A673 (cell line): ENCODE data around the gene DIDO1.

Experiments
- EZH2 ChIP-seq: fragments of 200-600 bp; sonication (generic); IDR thresholded peaks from 2 replicates; pipeline ENCODE4 v1.6.1; 2017; ENCODE audit warnings: borderline replicate concordance, low read depth, mild to moderate bottlenecking, mixed read lengths, antibody characterized with exemption, low read length; ENCODE audit not compliant: poor library complexity, severe bottlenecking
- TF ChIP-seq, protein P1 (sequence below): fragments of 300-800, 200-600 bp; sonication (generic); conservative IDR thresholded peaks from 2 replicates; pipeline ENCODE4 v1.5.1; 2017; ENCODE audit warnings: low read depth, mild to moderate bottlenecking, antibody characterized with exemption, low read length, moderate library complexity, mixed read lengths

DNA sequence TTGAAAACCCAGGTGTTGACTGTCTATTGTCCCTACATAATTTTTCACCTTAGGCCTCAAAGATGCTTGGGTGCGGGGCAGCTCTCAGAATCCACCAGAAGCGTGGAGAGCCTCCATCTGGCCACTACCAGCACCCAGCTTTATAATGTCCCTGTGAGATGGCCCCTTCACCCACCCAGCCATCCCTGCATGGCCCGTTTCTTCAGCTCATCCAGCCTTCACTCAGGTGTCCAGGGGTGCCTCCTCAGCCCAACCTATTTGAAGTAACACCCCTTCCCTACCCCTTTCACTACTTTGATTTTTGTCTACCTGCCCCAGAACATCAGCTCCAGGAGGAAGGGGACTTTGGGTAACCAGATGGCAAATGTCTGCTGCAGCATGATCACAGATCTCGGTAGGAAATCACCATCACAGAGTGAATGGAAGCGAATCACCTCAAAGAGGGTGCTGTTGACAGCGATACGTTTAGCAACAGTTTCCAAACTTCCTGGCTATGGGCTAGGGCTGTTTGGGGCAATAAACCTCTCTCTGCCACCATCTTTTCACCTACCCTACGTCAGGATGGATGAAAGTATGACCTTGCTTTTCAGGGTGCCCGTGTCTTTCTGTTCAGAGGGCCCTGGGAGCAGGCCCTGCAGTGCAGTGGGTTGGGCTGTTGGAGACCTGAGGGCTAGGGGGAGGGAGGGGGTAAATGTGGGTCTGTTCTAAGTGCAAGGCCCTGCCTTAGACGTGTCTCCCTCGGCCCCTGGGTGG is 25.0 kb upstream of the DIDO1 start:
- TF ChIP-seq, protein P1, sequence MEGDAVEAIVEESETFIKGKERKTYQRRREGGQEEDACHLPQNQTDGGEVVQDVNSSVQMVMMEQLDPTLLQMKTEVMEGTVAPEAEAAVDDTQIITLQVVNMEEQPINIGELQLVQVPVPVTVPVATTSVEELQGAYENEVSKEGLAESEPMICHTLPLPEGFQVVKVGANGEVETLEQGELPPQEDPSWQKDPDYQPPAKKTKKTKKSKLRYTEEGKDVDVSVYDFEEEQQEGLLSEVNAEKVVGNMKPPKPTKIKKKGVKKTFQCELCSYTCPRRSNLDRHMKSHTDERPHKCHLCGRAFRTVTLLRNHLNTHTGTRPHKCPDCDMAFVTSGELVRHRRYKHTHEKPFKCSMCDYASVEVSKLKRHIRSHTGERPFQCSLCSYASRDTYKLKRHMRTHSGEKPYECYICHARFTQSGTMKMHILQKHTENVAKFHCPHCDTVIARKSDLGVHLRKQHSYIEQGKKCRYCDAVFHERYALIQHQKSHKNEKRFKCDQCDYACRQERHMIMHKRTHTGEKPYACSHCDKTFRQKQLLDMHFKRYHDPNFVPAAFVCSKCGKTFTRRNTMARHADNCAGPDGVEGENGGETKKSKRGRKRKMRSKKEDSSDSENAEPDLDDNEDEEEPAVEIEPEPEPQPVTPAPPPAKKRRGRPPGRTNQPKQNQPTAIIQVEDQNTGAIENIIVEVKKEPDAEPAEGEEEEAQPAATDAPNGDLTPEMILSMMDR, result no peak
- TF ChIP-seq EZH2, result no peak
